Calu3 (cell line): ENCODE data around the gene FANCF. TPM values are rescaled to one million over a fixed set of nuclear protein-coding genes. Genes with fewer than 3 reads are reported as not detected.
"Not testable (repeated sequence)": the region's sequence is repeated elsewhere in the genome, so short reads cannot be mapped to it uniquely, and the experiment has no call there.

Experiments
- BruUV-seq: library from RNA; stranded (reverse); fragments of 400-500 nt; replicated peaks from 2 replicates; lab custom pipeline; 2021; lab: Mats Ljungman, UMichigan
- CTCF ChIA-PET: fragments of 300-600 bp; sonication (Branson Sonifier 250); formaldehyde crosslinking; loops from one replicate; lab custom pipeline; 2022; ENCODE audit warnings: antibody characterized with exemption; lab: Charles Lee
- DNase-seq: peaks from one replicate; pipeline ENCODE4 v3.0.0; 2022
- H3K27ac Mint-ChIP-seq: one replicate; pipeline ENCODE4 v1.8.0; 2022; ENCODE audit warnings: mixed read lengths; ENCODE audit not compliant: unreplicated experiment
- H3K27me3 Mint-ChIP-seq: one replicate; pipeline ENCODE4 v1.8.0; 2022; ENCODE audit warnings: mixed read lengths; ENCODE audit not compliant: unreplicated experiment
- H3K36me3 Mint-ChIP-seq: one replicate; pipeline ENCODE4 v1.8.0; 2022; ENCODE audit warnings: mild to moderate bottlenecking, moderate library complexity, mixed read lengths; ENCODE audit not compliant: insufficient read depth, unreplicated experiment
- H3K4me1 Mint-ChIP-seq: one replicate; pipeline ENCODE4 v1.8.0; 2022; ENCODE audit warnings: mild to moderate bottlenecking, low read depth, mixed read lengths; ENCODE audit not compliant: unreplicated experiment
- H3K4me3 Mint-ChIP-seq: one replicate; pipeline ENCODE4 v1.8.0; 2022; ENCODE audit warnings: mild to moderate bottlenecking, low read depth, moderate library complexity, mixed read lengths; ENCODE audit not compliant: unreplicated experiment
- H3K9me3 Mint-ChIP-seq: one replicate; pipeline ENCODE4 v1.8.0; 2022; ENCODE audit warnings: low read depth, mixed read lengths; ENCODE audit not compliant: unreplicated experiment
- CTCF ChIP-seq: fragments of 200-600 bp; IDR thresholded peaks from one replicate; pipeline ENCODE4 v1.8.0; 2022; ENCODE audit warnings: antibody characterized with exemption; ENCODE audit not compliant: unreplicated experiment
- intact Hi-C: fragments of 100-400 bp; cut with micrococcal nuclease; formaldehyde crosslinking; loops from one replicate; pipeline ENCODE4 v1.10.0; 2022; ENCODE audit not compliant: unreplicated experiment
- total RNA-seq: library from RNA; stranded (reverse); gene quantifications from 2 replicates; pipeline ENCODE4 v1.2.3, GENCODE V29; 2022

Gene FANCF
- total RNA-seq, 1 experiment from 2014 or later: 16.4 TPM

DNA sequence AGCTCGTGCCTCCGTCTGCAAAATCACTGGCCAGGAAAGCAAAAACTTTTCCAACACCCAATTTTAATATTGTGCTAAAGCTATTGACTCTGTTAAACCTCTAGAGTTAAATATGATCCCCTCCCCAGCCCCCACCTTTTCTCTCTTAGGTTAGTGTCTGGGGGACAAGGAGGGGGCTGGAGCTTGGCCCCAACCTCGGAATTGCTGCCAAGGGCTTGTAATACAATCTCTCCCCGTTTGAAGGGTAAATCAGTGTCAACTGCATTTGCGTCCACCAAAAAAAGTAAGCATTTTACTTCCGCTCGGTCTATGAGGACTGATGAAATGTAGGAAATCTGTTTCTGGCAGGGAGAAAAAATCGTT lies 40.7 kb upstream of the FANCF start, which contains the start of gene GAS2:
TSS of gene GAS2 (plus strand) at position 287 of the 363 bp plus-strand sequence. CDS start 8,259 bp downstream, outside the sequence.
- CTCF ChIA-PET: interaction anchor here (0.6 kb wide), 1 partner anchor 9 kb away, joined by 3 read pairs; no protein-coding TSS in a partner anchor
- Mint-ChIP-seq H3K27me3 (no peaks in the 10 kb centered on the region), H3K9me3 (no peaks in the 10 kb centered on the region), H3K4me1 (peaks cover 19% of the 10 kb centered on the region), H3K4me3 (peak within 1 kb of the TSS; percentile 81), H3K27ac (peak within 1 kb of the TSS; percentile 54), H3K36me3 (peaks cover 16% of the 10 kb centered on the region)
- no peak for TF ChIP-seq CTCF
- BruUV-seq: no TSS peak
- no peak for DNase-seq
- intact Hi-C loops: loop anchor here (5.0 kb wide), 2 partner anchors 39 to 334 kb away; partner anchors contain the start of gene FANCF

- Mint-ChIP-seq H3K36me3 (no peaks in the 10 kb centered on the region), H3K27ac (no peak overlapping the region), H3K4me3 (no peak overlapping the region), H3K9me3 (no peaks in the 10 kb centered on the region), H3K4me1 (no peaks in the 10 kb centered on the region), H3K27me3 (no peaks in the 10 kb centered on the region)
- no peak for TF ChIP-seq CTCF
- BruUV-seq: no TSS peak
- CTCF ChIA-PET: interaction anchor here (0.7 kb wide), 1 partner anchor 1339 kb away, joined by 3 read pairs; no protein-coding TSS in a partner anchor
- DNase-seq: no peak
- intact Hi-C loops: no loop called here
These were observed 34.2 kb upstream of the FANCF start for GRCh38 chr11:22659783-22660182.

GRCh38 chr11:22657101-22657694 lies 31.6 kb upstream of the FANCF start:
- Mint-ChIP-seq H3K9me3 (no peaks in the 10 kb centered on the region), H3K4me1 (no peaks in the 10 kb centered on the region), H3K36me3 (no peaks in the 10 kb centered on the region), H3K4me3 (no peak overlapping the region), H3K27ac (no peak overlapping the region), H3K27me3 (no peaks in the 10 kb centered on the region)
- no peak for TF ChIP-seq CTCF
- no peak for DNase-seq
- no TSS peak for BruUV-seq
- CTCF ChIA-PET: interaction anchor here (1.3 kb wide), 1 partner anchor 173 kb away, joined by 3 read pairs; the partner anchor contains the start of gene SVIP
- intact Hi-C loops: no loop called here

DNA sequence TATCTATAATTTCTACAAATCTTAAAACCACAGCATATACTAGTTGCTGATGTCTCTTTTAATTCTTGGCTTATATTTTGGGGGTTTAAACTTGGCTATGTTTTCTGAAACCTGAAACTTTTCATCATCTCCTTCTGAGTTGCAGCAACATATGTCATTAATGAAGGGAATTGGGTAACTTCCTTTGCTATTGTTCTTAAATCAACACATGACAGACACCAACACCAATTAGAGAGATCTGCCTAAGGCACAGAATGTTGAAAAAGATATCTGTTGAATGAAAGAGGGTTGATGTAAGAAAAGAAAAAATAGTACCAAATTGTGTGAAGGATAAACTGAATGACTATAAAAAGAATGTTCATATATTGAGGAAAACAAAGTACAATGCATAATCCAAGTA lies 30.5 kb upstream of the FANCF start:
- BruUV-seq: no TSS peak
- Mint-ChIP-seq H3K27me3 (no peaks in the 10 kb centered on the region), H3K36me3 (no peaks in the 10 kb centered on the region), H3K4me1 (no peaks in the 10 kb centered on the region), H3K4me3 (no peak overlapping the region), H3K9me3 (peaks cover 3% of the 10 kb centered on the region), H3K27ac (no peak overlapping the region)
- no peak for DNase-seq
- intact Hi-C loops: loop anchor here (1.0 kb wide), 1 partner anchor 12 kb away; no protein-coding TSS in a partner anchor
- CTCF ChIA-PET: interaction anchor here (1.3 kb wide), 1 partner anchor 174 kb away, joined by 3 read pairs; the partner anchor contains the start of gene SVIP
- no peak for TF ChIP-seq CTCF

GRCh38 chr11:22652346-22652745 lies 26.7 kb upstream of the FANCF start:
- CTCF ChIA-PET, H3K27ac Mint-ChIP-seq, H3K4me3 Mint-ChIP-seq, H3K36me3 Mint-ChIP-seq, H3K9me3 Mint-ChIP-seq, H3K4me1 Mint-ChIP-seq, BruUV-seq, DNase-seq, intact Hi-C loops, H3K27me3 Mint-ChIP-seq: not testable (repeated sequence)
